Endothelial cell of umbilical vein (primary cell): ENCODE results near the gene SLC25A1. TPM values are rescaled to one million over a fixed set of nuclear protein-coding genes. Genes with fewer than 3 reads are reported as not detected.

Experiments used
- BruUV-seq: library from RNA; stranded (reverse); fragments of 400-500 nt; replicated peaks from 2 replicates; lab custom pipeline; 2021; lab: Mats Ljungman, UMichigan
- CTCF ChIA-PET: fragments of 300-600, 350-600 bp; sonication (Branson Sonifier 250); formaldehyde crosslinking; loops from one replicate; lab custom pipeline; 2021; ENCODE audit warnings: antibody characterized with exemption, inconsistent platforms; lab: Charles Lee
- POLR2A ChIA-PET: fragments of 300-600, 350-600 bp; sonication (Branson Sonifier 250); formaldehyde crosslinking; loops from one replicate; lab custom pipeline; 2021; ENCODE audit warnings: antibody characterized with exemption, inconsistent platforms; lab: Charles Lee
- DNase-seq: peaks from one replicate; pipeline ENCODE4 v3.0.0-alpha.2; 2011; ENCODE audit warnings: low read depth, low spot score
- FAIRE-seq: peaks from 2 replicates; lab custom pipeline; 2011; peaks lifted over from hg19 to GRCh38; lab: Jason Lieb, UNC
- H2AFZ ChIP-seq: 2 replicates; pipeline ENCODE4 v1.6.0; 2012; ENCODE audit warnings: low read depth, low read length, control low read depth, inconsistent platforms
- H3K27ac ChIP-seq: 2 replicates; pipeline ENCODE4 v1.5.1; 2011; ENCODE audit warnings: low read depth, mild to moderate bottlenecking, control low read depth, low read length, moderate library complexity; ENCODE audit not compliant: insufficient read depth
- H3K27me3 ChIP-seq, 2 experiments: 2 replicates each; pipeline versions ENCODE4 v1.6.0 to v1.6.1; 2011; ENCODE audit warnings: low read length in 2 of 2, mixed read lengths in 1 of 2; ENCODE audit not compliant: control insufficient read depth in 2 of 2, insufficient read depth in 2 of 2
- H3K36me3 ChIP-seq, 2 experiments: 2 replicates in 1 of 2; 3 replicates in 1 of 2; pipeline ENCODE4 v1.5.1; 2011; ENCODE audit warnings: low read length in 2 of 2, mild to moderate bottlenecking in 1 of 2, moderate library complexity in 1 of 2; ENCODE audit not compliant: control insufficient read depth in 2 of 2, insufficient read depth in 2 of 2; ENCODE audit errors: extremely low read depth in 1 of 2
- H3K4me1 ChIP-seq: 3 replicates; pipeline ENCODE4 v1.5.1; 2011; ENCODE audit warnings: mild to moderate bottlenecking, low read length; ENCODE audit not compliant: control insufficient read depth, insufficient read depth; ENCODE audit errors: extremely low read depth
- H3K4me2 ChIP-seq: 2 replicates; pipeline ENCODE4 v1.6.1; 2011; ENCODE audit warnings: low read length, control low read depth, mixed read lengths; ENCODE audit not compliant: insufficient read depth
- H3K4me3 ChIP-seq, 3 experiments: fragments of 200-600 bp in 1 of 3; sonication (generic), shearing (Covaris generic) in 1 of 3; replicated peaks in 1 of 3; 2 replicates each; pipeline ENCODE4 v1.5.1; 2011 to 2016; ENCODE audit warnings: control low read depth in 3 of 3, low read length in 3 of 3, mild to moderate bottlenecking in 2 of 3, inconsistent platforms in 1 of 3, low read depth in 1 of 3, moderate library complexity in 1 of 3; ENCODE audit not compliant: insufficient read depth in 1 of 3
- H3K79me2 ChIP-seq: 2 replicates; pipeline ENCODE4 v1.6.0; 2012; ENCODE audit warnings: low read length, inconsistent platforms; ENCODE audit not compliant: control insufficient read depth, insufficient read depth
- H3K9ac ChIP-seq: replicated peaks from 2 replicates; pipeline ENCODE3; 2011; ENCODE audit warnings: low read length, control low read depth; ENCODE audit not compliant: insufficient read depth; ENCODE audit errors: extremely low read depth
- H3K9me1 ChIP-seq: replicated peaks from 3 replicates; pipeline ENCODE4 v1.6.0; 2011; ENCODE audit warnings: mild to moderate bottlenecking, low read length; ENCODE audit not compliant: control insufficient read depth, insufficient read depth; ENCODE audit errors: extremely low read depth
- H3K9me3 ChIP-seq: replicated peaks from 2 replicates; pipeline ENCODE4 v1.5.1; 2012; ENCODE audit warnings: low read length, inconsistent platforms; ENCODE audit not compliant: control insufficient read depth, insufficient read depth
- H4K20me1 ChIP-seq: replicated peaks from 2 replicates; pipeline ENCODE3; 2011; ENCODE audit warnings: mild to moderate bottlenecking, low read length; ENCODE audit not compliant: control insufficient read depth, insufficient read depth; ENCODE audit errors: extremely low read depth
- CTCF ChIP-seq, 2 donors: IDR thresholded peaks; 1 replicate in 1 of 2; 2 replicates in 1 of 2; pipeline ENCODE4 v1.5.1; 2011; ENCODE audit warnings: low read length in 2 of 2, mild to moderate bottlenecking in 2 of 2, moderate library complexity in 2 of 2, control low read depth in 1 of 2, inconsistent platforms in 1 of 2, low read depth in 1 of 2; ENCODE audit not compliant: insufficient read depth in 1 of 2; ENCODE audit errors: extremely low read depth in 1 of 2
- EZH2 ChIP-seq: IDR thresholded peaks from 2 replicates; pipeline ENCODE4 v1.6.1; 2012; ENCODE audit warnings: borderline replicate concordance, low read depth, mild to moderate bottlenecking, moderate library complexity, low read length, inconsistent platforms; ENCODE audit not compliant: severe bottlenecking
- FOS ChIP-seq: IDR thresholded peaks from 2 replicates; pipeline ENCODE4 v1.6.1; 2011; ENCODE audit warnings: mild to moderate bottlenecking, low read length, moderate library complexity, borderline replicate concordance; ENCODE audit not compliant: insufficient read depth
- GATA2 ChIP-seq: IDR thresholded peaks from 2 replicates; pipeline ENCODE4 v1.7.0; 2011; ENCODE audit warnings: low read depth, mild to moderate bottlenecking, moderate library complexity, mixed read lengths, low read length; ENCODE audit not compliant: insufficient read length, insufficient read depth
- JUN ChIP-seq: IDR thresholded peaks from 2 replicates; pipeline ENCODE4 v1.6.1; 2011; ENCODE audit warnings: borderline replicate concordance, low read depth; ENCODE audit not compliant: insufficient read length, insufficient read depth
- MAX ChIP-seq: IDR thresholded peaks from 2 replicates; pipeline ENCODE4 v1.6.1; 2011; ENCODE audit not compliant: insufficient read depth, insufficient read length
- MYC ChIP-seq: IDR thresholded peaks from one replicate; pipeline ENCODE4 v1.6.1; 2011; ENCODE audit warnings: mild to moderate bottlenecking, low read depth, low read length
- POLR2A ChIP-seq: IDR thresholded peaks from 2 replicates; pipeline ENCODE4 v1.6.1; 2012; ENCODE audit warnings: low read depth, mild to moderate bottlenecking, control low read depth, low read length
- POLR2AphosphoS5 ChIP-seq: IDR thresholded peaks from 2 replicates; pipeline ENCODE4 v1.6.1; 2012; ENCODE audit warnings: low read depth, mild to moderate bottlenecking, control low read depth, low read length, moderate library complexity; ENCODE audit not compliant: insufficient read depth
- dilution Hi-C: fragments of 300-500 bp; cut with MboI; formaldehyde crosslinking; loops from one replicate; pipeline ENCODE4 v1.15.0; 2019; ENCODE audit warnings: low sequenced_read_pairs; ENCODE audit not compliant: extremely low pct_ligation_motif_present
- intact Hi-C: fragments of 100-400 bp; cut with micrococcal nuclease; formaldehyde crosslinking; loops from one replicate; pipeline ENCODE4 v1.10.0; 2022
- polyA plus RNA-seq, 4 experiments: library from polyadenylated mRNA; depleted of rRNA in 3 of 4; stranded (reverse) in 3 of 4; unstranded in 1 of 4; fragments of >200 nt; gene quantifications; 2 replicates each; pipeline versions ENCODE4 v1.2.1 to v1.2.3, GENCODE V29; 2011 to 2012; ENCODE audit warnings: missing spikeins in 1 of 4
- total RNA-seq: library from RNA; stranded (reverse); gene quantifications from 2 replicates; pipeline ENCODE4 v1.2.3, GENCODE V29; 2021

Gene SLC25A1
- total and polyA plus RNA-seq, 2 donors (not counting 3 experiments of a cell fraction or from before 2014, with no cell fraction given): 80.0 to 94.5 TPM

GRCh38 chr22:19131685-19132015 is 46.9 kb downstream of the SLC25A1 start:
- DNase-seq (no peak), FAIRE-seq (no peak)
- Histone ChIP-seq H4K20me1 (no peaks in the 10 kb centered on the region), H3K79me2 (no peaks in the 10 kb centered on the region), H3K36me3 (peaks cover 3 to 26% of the 10 kb centered on the region in 2 experiments), H3K27ac (no peak overlapping the region), H3K9ac (no peak overlapping the region), H3K4me3 (no peak overlapping the region), H3K9me3 (no peaks in the 10 kb centered on the region), H3K4me1 (no peaks in the 10 kb centered on the region), H3K9me1 (no peaks in the 10 kb centered on the region), H3K27me3 (no peaks in the 10 kb centered on the region), H2AFZ (no peak overlapping the region), H3K4me2 (no peak overlapping the region)
- CTCF ChIA-PET: interaction anchor here (3.5 kb wide), 1 partner anchor 13 kb away, joined by 12 read pairs; the partner anchor contains the start of gene ESS2
- POLR2A ChIA-PET: no interaction called here
- no TSS peak for BruUV-seq
- dilution Hi-C loops (no loop called here), intact Hi-C loops (no loop called here)
- TF ChIP-seq FOS (no peak), POLR2AphosphoS5 (no peak), MYC (no peak)

GRCh38 chr22:19130959-19131684 is 47.4 kb downstream of the SLC25A1 start, which contains the start of gene TSSK2:
Gene TSSK2, plus strand, starts transcription at chr22:19131308. Its CDS starts 92 bp downstream, at chr22:19131400.
- Histone ChIP-seq H3K4me2 (no peak within 1 kb of the TSS), H3K9me1 (no peaks in the 10 kb centered on the region), H3K9me3 (no peaks in the 10 kb centered on the region), H4K20me1 (no peaks in the 10 kb centered on the region), H3K4me1 (no peaks in the 10 kb centered on the region), H3K79me2 (no peaks in the 10 kb centered on the region), H3K36me3 (peaks cover 3 to 22% of the 10 kb centered on the region in 2 experiments), H3K9ac (no peak within 1 kb of the TSS), H2AFZ (no peak within 1 kb of the TSS), H3K27me3 (no peaks in the 10 kb centered on the region), H3K4me3 (no peak within 1 kb of the TSS), H3K27ac (no peak within 1 kb of the TSS)
- no TSS peak for BruUV-seq
- ChIA-PET POLR2A (no interaction called here), CTCF (interaction anchor here (3.5 kb wide), 1 partner anchor 13 kb away, joined by 12 read pairs; the partner anchor contains the start of gene ESS2)
- FAIRE-seq (no peak), DNase-seq (no peak)
- intact Hi-C loops: no loop called here
- dilution Hi-C loops: no loop called here
- no peak for TF ChIP-seq JUN
- no peak for TF ChIP-seq POLR2A
- no peak for TF ChIP-seq FOS
- no peak for TF ChIP-seq GATA2
- no peak for TF ChIP-seq CTCF (IDR thresholded peaks at IDR 0.05; ENCODE audit: extremely low read depth in 1 of 2, insufficient read depth in 1 of 2, low read depth in 1 of 2, low read length in 2 of 2)
- TF ChIP-seq MYC: no peak
- no peak for TF ChIP-seq MAX
- no peak for TF ChIP-seq POLR2AphosphoS5
- TF ChIP-seq EZH2: no peak
